Umbilical cord (tissue), 2 donors: ENCODE data around the gene CHMP2A. TPM values are rescaled to one million over a fixed set of nuclear protein-coding genes. Genes with fewer than 3 reads are reported as not detected.
A peak's percentile ranks its signal among the peaks of the same experiment; 100 is the strongest.

Experiments used
- DNase-seq: peaks from one replicate; pipeline ENCODE4 v3.0.0-alpha.2; 2015; ENCODE audit warnings: low spot score
- total RNA-seq: library from RNA; depleted of rRNA; stranded (reverse); fragments of >200 nt; gene quantifications from one replicate; pipeline ENCODE4 v1.2.3, GENCODE V29; 2014; ENCODE audit warnings: low replicate concordance; ENCODE audit not compliant: insufficient read depth

CHMP2A gene
- total RNA-seq, 1 donor from 2014 or later = 92.5 TPM

DNA sequence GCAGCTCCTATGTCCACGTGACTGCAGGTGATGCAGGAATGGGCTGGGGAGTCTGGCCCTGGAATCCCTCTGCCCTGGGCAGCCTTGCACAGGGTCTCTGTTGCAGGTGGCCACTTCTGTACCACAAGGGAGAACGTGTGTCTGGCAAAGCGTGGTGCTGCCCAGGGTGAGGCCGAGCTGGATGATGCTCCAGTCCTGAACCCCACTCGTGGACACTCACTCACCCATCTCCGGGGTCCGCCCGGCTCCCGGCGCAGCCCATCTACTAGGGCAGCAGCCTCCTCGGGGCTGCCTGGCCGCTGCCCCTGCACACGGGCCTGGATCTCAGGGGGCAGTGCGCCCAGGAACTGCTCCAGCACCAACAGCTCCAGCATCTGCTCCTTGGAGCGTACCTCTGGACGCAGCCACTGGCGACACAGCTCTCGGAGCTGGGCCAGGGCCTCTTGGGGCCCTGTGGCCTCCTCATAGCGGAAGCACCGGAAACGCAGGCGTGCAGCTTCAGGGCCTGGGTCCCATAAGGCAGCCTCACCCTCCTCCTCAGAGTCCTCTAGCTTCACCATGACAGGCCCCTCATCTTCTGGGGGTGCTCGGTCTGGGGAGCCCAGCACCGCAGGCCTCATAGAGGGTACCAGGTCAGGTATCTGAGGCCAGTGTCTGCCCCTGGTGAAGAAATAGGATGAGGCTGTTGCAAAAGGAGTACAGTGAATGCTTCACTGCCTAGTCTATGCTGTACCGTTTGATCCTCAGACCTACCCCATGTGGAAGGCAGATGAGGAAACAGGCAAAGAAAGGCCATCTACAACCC lies 16.1 kb upstream of the CHMP2A start:
- DNase-seq = no peak

DNA sequence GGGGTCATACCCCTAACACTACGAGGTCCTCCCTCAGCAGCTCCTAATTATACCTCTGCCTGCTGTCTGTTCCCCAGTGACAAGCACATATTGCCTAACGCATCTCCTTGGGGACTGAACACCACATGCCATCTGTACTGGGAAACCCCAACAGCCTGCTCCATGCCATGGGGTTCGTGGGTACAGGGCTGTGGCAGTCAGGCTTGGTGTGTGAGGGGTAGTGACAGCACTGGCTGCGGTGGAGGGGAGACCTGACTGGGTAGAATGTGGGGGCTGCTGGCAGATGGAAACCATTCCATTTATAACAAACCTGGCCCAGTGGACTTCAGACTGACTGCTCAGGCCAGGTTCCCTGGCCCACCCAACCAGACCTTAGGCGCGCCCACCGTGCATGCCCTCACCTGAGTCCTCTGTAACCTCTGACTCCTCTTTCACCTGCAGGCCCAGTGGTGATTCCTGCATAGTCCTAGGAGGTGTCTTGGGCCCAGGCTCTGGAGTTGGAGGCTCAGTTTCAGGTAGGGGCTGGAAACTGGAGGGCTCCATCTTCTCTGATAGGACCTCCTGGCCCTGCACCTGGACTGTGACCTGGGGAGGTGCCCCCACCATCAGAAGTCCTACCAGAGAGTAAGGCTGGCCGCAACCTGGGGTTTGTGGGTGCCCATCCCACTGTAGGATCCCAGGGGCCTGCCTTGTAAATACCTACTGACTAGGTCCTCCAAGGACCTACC lies 15.2 kb upstream of the CHMP2A start:
- DNase-seq = no peak

DNA sequence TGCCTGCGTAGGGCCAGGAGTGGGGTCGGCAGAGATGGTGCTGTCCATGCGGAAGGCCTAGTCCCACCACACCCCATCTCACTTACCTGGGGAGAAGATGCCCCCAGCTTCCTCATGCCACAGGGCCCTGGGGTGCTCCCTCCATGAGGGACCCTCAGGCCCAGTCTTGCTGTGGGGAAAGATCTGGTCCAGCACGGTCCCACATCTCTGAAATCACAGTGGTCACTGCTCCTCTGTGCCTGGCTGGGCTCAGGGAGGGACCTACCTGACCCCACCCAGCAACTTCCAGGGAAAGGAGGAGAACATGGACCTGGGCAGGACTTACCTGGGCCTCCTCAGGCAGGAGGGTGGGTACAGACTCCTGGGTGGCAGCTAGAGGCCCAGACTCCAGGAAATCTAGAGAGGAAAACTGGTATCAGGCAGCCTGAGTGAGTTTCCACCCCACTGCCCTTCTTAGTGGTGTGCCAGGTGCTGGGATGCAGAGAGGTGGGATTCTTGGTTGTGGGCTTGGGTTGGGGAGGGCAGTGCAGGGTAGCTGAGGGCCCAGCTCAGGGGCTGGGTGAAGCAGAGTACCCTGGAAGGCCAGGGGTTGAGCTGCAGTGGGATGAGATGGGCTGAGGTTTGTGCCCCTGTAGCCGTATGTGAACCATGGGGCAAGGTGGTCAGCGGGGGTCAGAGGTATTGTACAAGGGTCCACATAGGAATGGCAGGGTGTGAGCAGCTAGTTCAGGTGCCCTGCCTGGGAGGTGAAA lies 14.5 kb upstream of the CHMP2A start:
- DNase-seq = no peak

DNA sequence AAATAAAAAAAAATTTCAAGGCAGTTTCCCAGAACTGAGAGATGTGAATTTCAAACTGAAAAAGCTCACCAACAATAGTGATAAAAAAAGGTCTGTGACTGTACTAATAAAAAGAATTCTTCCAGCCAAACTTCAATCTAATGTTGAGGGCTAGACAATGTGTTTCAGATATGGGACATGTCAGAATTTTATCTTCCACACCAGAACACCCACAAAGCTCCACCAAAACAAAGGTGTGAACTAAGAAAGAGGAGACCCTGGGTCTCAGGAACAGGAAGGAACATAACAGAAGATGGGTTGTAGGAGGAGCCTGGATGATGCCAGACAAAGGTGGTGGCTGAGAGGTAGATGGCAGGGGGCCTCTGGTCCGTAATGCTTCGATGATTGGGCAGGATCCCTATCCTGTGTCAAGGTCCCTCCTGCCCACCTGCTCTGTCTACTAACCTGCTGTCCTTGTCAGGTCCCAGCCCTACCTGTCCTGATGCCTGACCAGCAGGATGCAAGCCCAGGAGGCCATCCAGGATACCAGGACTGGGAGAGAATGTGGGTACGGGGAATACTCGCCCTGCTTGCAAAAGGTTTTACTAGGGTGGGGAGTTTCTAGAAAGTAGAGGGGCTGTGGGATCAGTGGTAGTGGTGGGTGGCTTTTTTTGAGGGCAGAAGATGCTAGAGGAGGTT lies 13.7 kb upstream of the CHMP2A start:
- no peak for DNase-seq

DNA sequence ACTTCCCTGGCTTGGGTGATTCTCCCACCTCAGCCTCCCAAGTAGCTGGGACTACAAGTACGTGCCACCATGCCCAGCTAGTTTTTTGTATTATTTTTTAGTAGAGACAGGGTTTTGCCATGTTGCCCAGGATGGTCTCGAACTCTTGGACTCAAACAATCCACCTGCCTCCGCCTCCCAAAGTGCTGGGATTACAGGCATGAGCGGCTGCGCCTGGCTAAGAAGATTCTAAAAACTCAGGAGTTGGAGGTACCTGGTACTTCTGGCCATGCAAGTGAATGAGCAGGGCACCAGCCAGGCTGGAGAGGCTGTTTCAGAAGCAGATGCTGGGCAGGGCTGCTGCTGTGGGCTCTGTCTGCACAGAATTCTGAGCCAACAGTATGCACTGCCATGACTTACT lies 12.1 kb upstream of the CHMP2A start:
- no peak for DNase-seq

DNA sequence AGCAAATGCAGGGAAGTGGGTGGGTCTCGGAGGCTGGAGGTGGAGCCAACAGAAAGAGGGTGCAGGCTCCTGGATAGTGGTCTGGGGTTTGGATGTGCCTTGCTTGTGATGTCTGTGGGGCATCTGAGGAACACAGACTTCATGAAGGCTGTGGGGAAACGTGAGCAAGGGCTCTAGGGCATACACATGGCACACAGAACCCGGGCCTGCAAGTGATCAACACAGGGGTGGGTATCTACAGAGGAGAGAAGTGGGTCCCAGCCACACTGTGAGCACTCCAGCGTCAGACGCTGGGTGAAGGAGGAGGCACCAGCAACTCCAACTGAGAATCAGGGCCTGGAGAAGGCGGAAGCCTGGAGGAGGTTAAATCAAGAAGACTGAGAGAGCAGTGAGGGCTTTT lies 8.9 kb upstream of the CHMP2A start:
- DNase-seq = no peak

DNA sequence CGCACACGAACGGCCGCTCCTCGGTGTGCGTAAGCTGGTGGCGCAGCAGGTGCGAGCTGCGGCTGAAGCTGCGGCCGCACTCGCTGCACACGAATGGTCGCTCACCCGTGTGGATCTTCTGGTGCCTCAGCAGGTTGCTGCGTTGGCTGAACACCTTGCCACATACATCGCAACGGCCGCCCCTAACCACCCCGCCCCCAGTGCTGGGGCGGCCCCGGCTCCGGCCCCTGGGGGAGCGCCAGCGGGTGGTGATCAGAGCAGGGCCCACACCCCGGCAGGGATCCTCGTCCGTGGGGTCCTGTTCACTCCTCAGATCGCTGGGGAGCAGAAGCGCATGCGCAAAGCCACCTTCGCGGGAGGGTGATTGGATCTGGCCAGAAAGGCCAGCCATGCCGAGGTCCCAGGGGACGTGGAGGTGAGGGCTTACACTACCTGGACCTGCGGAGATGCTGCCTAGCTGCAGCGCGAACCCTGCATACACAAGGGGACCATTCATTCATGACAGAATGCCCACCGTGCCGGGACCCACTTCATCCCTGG lies 8.2 kb upstream of the CHMP2A start:
- DNase-seq = no peak

DNA sequence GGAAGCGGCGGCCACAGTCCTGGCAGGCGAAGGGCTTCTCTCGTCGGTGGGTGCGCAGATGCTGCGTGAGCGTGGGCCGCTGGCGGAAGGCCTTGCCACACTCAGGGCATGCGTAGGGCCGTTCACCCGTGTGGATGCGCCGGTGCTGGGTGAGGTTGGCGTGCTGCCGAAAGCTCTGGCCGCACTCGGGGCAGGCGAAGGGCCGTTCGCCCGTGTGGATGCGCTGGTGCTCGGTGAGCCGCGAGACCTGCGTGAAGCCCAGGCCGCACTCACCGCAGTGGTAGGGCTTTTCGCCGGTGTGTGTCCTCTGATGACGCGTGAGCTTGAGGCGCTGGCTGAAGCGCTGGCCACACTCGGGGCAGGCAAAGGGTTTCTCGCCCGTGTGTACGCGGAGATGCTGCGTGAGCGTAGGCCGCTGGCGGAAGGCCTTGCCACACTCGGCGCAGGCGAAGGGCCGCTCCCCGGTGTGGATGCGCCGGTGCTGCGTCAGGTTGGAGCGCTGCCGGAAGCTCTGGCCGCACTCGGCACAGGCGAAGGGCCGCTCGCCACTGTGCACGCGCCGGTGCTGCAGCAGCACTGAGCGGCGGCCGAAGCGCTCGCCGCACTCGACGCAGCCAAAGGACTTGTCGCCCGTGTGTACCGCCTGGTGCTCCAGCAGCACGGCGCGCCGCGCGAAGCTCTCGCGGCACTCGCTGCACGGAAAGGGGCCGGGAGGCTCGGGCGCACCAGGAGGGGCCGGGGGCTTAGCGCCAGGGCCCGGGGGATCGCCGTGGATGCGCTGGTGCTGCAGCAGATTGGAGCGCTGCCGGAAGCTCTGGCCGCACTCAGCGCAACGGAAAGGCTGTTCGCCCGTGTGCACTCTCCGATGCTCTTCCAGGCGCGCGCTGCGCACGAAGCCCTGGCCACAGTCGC lies 7.5 kb upstream of the CHMP2A start:
- no peak for DNase-seq

DNA sequence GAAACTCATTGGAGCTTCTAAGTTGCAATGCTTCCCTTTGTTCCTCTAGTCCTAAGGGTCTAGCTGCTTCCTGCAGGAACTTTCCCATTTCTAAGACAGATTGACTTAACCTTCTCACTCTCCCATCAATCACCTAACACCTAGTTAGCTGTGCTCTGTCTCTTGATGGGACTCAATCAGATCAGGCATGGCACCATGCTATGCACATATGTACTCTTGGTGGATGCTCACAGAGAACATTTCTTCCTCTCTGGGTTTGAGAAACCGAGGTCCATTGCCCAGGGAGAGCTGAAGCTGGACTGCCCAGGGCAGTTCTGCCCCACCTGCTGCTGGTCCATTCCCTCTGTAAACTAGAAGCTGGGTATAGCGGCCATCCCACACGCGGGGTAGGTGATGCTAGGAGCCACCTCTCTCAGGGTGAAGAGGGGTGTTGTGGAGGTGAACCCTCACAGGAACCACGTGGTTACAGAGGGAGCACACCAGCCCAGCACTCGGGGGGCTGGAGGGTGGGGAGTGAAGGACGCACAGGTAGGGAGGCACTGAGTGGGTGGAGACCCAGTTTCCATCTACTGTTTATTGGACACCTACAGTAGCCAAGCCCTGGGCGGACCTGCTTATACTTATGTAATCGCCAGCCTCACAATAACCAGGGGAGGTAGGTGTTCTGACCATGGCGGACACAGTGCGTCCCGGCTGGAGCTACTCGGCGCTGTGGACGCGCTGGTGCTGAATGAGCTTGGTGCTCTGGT lies 6.6 kb upstream of the CHMP2A start:
- no peak for DNase-seq

DNA sequence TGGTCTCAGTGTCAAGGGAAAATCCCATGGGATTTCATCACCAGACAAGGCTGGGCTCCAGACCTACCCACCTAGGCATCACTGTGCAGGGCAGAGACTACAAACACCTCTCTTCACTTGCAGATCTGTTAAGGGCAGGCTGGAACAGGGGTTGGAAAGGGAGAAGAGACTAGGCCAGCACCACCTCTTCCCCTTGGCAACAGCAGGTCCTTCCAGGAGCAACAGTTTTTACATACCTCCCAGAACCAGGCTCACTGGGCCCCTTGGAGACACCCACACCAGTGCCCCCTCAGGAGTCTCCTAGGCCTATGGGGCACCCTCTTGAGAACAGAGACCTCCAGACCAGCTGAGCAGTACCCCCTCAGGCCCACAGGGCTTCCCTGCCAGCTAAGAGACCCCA lies 6.0 kb upstream of the CHMP2A start:
- no peak for DNase-seq

DNA sequence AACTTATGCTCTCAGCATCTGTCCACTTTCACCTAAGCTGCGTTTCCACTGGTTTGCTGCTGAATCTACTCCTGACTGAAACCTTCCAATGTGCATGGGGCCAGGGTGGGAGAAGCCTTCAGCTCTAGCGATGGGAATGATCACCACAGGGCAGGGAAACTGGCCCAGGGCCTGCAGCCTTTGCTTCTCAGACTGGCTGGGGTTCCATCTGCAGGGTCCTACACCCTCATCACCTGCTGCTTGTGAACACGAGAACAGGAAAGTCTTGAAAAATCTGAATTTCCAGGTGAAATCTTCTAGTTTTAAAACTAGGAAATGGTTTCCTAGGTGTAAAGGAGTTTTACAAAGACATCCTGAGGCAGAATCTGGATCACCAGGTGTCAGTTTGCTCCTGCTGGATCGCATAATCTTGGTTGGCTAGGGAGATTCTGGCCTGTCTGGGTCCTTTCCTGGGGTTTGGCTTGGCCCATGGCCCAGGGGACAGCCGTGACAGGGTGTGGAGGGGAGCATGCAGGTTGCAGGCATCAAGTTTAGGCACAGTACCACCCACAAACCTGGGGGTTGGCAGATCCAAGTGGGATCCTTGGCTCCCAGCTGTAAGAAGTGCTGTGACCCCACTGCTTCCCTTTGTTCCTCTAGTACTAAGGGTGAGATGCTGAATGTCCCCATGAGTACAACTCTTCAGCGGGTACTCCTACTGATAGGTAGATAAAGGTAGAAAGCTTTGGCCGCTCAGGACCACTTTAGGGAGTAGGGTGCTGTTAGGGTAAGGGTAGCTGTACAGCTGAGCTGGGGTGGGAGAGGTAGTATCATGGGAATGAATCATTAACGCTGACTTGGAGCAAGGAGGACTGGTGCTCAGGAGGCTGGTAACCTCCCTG lies 5.3 kb upstream of the CHMP2A start:
- no peak for DNase-seq

DNA sequence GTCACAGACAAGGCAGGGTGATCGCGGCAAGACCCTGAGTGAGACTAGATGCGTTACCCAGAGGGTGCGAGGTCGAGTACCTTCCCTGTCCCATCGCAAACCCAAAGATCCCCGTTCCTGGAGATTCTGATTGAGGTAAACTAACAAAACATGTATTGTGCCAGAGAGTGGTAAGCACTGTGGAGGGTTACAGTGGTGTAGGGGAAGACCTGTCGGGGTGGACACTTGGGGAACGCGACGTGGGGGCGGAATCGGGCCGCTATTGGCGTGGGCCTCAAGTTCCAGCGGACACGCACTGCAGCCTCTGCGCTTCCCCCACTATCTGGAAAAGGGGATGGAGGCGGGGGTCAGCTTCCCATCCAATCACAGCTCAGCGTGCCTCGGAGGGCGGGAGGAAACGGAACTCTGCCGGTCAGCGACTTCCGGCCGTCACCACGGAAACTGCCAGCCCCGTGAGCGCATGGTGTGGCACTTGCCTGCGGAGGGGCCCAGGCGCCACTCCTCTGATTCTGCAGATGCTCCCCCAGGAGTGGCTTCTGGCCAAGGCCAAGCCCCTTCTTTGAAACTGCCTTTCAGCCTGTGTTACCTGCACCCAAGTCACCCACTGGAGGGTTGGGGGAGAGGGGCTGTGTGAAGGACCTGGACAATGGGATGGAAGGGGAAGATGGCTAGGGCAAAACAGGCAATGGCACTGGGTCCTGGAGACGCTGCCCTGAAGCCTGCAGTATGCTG lies 4.5 kb upstream of the CHMP2A start:
- DNase-seq = peak; percentile 97

DNA sequence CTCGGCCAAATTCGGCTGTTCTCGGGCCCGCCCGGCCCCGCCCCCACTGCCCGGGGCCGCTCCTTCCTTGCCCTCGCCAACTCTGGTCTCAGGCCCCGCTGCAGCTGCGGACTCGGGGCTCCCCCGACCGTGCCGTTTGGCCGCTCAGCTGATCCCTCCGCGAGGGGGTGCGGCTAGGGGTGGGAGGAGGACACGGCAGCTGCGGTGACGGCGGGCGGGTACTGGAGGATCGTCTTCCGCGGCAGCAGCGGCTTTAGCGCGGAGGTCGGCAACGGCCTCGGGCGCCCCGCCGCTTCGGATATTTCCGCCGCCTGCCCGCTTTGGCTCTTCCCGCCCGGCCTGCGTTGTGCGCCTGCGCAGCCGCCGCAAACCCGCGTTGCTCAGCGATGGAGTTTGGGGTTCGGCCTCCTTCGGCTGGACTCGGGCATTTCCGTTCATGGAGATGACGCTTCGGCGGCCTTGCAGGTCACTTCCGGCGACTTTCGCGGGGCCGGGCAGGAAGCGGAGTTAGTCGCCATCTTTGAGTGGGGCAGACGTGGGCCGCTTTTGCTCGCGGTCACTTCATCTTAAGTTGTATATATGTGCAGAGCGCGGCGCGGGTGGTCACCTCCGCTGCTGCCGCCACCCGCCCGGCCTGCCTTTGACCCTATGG lies 3.8 kb upstream of the CHMP2A start:
- peak; percentile 99 for DNase-seq

DNA sequence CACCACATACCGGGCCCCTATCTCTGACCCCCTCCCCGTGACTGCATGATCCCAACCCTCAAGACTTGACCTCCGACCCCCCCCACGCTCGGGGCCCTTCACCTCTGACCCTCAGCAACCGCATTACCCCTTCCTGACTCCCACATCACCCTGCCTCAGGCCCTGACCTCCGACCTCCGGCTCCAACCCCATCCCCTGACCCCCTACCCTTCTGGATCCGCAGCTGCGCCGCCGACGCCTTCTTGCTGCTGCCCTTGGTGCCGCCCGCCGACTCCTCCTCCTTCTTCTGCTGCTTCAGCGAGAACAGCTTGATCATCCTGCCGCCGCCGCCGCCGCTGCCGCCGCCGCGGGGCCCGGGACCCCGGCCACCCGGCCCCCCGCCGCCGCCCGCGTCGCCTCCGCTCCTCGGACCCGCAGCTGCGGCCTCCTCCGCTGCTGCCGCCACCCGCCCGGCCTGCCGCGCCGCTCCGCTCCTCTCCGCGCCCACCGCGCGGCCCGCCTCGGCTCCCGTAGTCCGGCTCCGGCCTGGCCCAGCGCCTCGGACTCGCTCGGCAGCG lies 3.2 kb upstream of the CHMP2A start, which contains the start of gene UBE2M:
Gene UBE2M, minus strand, starts transcription at position 546 of the 557 bp plus-strand sequence. Its CDS starts 230 bp downstream, at position 316.
- DNase-seq = no peak

DNA sequence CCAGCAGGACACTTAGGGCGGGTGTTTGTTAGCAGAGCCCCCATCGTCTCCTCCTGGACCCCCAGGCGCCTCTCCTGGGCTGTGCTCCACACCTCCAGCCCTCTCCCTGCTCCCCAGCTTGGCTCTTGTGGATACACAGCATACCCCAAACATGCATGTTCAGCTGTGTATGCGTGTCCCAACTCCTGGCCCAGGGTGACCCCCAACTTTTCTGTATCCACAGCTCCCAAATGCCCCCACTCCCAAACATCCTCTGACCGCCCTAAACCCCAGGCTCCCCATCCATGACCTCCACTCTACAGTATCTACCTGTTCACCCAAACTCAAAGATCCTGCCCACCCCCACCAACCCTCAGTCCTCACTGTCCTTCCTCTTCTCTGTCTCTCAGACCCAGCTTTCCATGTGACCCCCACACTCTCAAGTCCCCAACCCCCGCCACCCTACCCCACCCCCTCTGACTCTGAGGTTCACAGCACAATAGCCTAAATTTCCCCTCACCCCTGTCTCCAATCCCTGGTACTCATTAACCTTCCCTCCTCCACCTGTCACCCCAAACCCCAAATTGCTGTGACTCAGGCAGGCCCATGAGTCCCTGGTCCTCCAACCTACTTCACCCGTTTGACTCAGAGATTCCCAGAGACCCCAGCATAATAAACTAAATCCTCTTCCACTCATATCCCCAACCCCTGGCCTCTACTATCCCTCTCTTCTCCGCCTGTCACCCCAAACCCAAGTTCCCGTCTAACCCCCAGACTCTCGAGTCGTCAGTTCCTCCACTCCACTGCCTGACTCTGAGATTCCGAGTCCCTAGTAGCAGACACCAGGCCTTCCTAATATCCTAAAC lies 2.5 kb upstream of the CHMP2A start:
- no peak for DNase-seq

DNA sequence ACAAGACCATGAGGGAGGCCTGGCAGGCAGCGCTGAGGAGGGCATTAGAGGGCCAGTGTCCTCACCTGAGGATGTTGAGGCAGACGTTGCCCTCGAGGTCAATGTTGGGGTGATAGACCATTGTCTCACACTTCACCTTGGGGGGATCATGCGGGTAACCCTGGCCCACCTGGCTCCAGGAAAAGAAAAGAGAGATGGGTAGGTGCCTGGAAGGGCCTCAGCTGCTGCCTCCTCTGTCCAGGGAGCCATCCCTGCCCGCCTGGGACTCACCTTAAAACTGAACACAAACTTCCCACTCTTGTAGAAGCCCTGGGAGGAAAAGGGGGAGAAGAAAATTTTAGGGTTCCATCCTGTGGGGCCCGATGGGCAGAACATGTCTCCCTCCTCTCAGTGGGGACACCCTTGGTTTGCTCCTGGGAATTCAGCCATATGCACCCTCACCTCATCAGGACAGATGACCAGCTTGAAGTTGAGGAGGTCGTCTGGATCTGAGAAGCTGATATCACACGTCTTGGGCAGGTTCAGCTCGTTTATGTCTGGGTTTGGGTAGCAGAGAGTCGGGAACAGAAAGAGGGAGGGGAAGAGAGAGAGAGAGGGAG lies 1.8 kb upstream of the CHMP2A start:
- no peak for DNase-seq
